ENCODE measurements around the gene CSRNP3.

The CSRNP3 gene, protein sequence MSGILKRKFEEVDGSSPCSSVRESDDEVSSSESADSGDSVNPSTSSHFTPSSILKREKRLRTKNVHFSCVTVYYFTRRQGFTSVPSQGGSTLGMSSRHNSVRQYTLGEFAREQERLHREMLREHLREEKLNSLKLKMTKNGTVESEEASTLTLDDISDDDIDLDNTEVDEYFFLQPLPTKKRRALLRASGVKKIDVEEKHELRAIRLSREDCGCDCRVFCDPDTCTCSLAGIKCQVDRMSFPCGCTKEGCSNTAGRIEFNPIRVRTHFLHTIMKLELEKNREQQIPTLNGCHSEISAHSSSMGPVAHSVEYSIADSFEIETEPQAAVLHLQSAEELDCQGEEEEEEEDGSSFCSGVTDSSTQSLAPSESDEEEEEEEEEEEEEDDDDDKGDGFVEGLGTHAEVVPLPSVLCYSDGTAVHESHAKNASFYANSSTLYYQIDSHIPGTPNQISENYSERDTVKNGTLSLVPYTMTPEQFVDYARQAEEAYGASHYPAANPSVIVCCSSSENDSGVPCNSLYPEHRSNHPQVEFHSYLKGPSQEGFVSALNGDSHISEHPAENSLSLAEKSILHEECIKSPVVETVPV

GRCh38 chr2:165469417-165469816 lies at the start of gene CSRNP3:
TSS of gene CSRNP3 (plus strand) at chr2:165469698. CDS start at chr2:165595066, 125,368 bp downstream.
- DNase-seq (ENCODE audit: low read depth): peak; percentile 87

- DNase-seq (ENCODE audit: low read depth): no peak
Measured at GRCh38 chr2:165420231-165420630, 49.3 kb upstream of the CSRNP3 start.

- no peak for DNase-seq (ENCODE audit: low read depth)
Measured at GRCh38 chr2:165423081-165423480, 46.4 kb upstream of the CSRNP3 start.

DNA sequence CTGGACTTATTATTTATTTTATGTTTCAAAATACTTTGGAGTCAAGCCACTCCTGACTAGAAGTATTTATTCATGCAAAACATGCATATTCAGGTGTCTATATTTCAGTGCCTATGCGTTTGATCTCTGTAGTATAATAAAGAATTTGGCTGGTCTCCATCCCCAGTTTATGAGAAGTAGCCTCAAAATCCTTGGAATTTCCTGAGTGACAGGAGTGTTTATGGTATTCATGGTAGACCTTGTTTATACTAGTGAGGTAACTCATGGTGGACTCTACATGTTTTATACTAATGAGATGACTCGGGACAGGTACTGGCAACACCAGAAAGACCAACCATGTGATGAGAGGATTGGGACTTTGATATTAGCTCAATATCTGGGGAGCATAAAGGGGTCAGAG lies 43.9 kb upstream of the CSRNP3 start:
- peak; percentile 9 for DNase-seq (ENCODE audit: low read depth)

DNA sequence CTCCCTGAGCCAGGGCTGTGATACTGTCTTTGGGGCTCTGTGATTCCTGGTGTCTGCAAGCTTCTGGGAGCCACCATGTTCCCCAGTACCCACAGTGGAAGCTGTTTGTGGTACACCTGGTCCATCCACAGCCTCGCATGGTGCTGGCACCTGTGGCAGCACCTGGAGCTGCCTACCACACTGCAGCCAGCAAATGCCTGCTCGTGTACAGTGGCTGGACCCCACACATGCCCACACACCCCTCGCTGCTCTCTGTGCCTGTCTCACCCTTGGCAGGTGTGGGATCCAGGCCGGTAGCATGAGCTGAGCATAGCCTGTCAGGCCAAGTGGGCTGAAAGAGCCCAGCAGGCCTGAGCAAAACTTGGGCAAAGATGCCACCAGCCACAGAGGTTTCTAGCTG lies 41.8 kb upstream of the CSRNP3 start:
- DNase-seq (ENCODE audit: low read depth): no peak

DNA sequence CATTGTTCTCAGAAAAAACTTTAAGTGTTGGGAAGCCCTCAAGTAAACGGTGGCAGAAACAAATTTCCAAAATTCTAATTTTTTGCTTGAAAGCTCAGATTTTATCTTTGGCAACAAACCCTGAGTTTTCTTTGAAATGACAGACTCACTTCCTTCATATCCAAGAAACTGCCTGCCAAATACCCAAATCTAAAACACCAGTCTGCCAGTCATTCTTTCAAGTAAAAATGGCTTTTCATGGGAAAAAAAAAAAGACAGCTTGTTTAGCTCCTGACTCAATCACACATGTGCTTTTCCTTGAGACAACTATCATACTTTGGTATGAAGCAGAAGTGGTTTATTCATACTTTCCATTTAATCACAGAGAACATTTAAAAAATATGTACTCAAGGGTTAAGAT lies 40.6 kb upstream of the CSRNP3 start:
- DNase-seq (ENCODE audit: low read depth): peak; percentile 11

- DNase-seq (ENCODE audit: low read depth): no peak
Measured at GRCh38 chr2:165431014-165431413, 38.5 kb upstream of the CSRNP3 start.

- no peak for DNase-seq (ENCODE audit: low read depth)
Measured at GRCh38 chr2:165432234-165432966, 37.1 kb upstream of the CSRNP3 start.

DNA sequence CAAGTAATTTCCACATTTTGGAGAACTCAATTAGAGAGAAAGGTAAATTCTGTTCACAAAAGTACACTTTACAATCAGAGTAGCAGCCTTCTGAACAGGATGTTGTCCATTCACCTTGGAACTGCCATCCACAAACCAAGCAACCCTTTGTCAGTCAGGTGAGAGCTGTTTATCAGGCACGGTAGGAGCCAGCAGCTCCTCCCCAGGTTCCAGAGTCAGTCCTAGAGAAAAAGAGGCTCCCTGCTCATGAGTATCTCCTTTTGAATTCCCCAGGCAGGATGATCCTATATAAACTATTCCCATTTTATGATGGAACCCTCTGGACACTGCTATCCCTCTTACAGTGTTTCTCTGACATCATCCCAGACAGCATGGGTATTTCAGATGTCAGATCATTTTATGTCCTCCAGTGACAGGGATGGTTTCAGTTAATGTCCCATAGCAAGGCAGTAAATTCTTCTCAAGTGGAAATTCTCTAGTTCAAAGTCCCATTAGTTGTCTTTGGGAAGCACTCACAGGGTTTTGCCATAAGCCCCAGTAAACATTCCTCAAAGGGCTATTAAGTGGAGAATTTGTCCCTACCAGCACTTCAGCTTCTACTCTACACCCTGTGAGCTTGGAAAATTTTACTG lies 34.5 kb upstream of the CSRNP3 start:
- no peak for DNase-seq (ENCODE audit: low read depth)

DNA sequence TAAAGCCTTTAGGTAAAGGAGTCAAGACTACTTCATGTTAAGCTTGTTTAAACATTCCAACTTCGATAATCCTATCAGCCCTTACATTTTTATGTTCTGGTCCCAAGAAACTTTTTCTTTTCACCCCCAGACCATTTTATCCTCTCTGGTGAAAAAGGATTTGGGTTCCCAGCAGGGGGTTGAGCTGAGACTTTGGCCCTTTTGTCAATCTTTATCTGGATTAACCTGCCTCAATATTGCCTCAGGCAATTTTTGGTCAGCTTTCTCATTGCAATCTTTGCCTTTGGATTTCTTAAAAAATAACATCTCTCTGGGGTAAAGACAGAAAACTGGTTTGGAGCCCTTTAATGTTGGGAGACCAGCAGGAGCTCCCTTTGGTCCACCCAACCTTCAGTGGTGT lies 33.9 kb upstream of the CSRNP3 start:
- DNase-seq (ENCODE audit: low read depth): no peak

DNA sequence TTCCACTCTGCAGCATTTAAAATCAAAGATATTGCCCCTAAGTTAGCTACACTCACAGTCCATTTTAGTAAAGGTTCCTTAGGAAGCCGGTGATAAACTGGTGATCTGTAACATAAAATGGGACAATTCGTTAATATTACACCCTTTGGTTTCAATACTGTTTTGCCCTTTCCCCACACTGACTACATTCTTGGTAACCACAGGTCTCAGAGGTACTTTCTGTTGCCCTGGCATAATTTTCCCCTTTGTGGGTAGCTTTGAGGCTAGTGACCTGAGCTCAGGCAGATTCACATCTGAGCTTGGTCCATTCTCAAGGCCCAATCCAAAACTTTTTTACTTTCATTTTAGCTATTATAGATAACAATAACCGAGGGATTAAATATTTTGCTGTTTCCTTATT lies 32.9 kb upstream of the CSRNP3 start:
- no peak for DNase-seq (ENCODE audit: low read depth)

DNA sequence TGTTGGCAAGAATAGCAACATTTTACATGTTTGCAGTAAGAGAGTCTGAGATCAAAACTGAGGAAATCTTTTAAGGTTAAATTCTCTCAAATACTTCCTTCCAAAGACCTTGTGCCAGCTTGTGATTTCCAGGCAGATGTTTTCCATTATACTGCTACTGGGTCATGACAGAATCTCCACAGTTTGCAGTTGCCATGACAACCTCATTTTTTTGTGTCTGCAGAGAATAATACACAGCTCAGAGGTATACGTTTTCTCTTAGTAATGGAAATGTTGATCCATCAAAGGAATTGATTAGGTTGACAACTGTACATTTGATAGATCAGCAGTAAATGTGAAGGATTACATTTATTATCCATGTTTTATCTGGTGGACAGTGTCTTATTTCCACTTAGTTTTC lies 29.1 kb upstream of the CSRNP3 start:
- DNase-seq (ENCODE audit: low read depth): peak; percentile 12

DNA sequence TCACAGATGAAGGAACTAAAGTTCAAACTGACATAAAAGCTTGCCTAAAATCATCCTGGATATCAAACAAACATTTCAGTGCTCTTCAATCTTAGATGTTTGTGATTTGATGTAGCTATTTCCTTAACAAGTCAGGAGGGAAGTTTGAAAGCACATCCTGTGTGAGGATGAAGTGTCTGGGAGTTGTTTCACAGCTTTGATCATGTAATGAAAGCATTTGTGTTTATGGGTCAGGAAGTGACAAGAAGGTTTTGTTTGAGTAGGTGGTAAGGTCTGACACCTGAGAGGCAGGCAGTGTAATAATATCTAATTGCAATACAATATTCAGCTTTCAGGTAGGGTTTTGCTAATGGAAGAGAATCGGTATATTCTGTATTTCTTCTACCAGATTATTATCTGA lies 26.0 kb upstream of the CSRNP3 start:
- DNase-seq (ENCODE audit: low read depth): no peak

DNA sequence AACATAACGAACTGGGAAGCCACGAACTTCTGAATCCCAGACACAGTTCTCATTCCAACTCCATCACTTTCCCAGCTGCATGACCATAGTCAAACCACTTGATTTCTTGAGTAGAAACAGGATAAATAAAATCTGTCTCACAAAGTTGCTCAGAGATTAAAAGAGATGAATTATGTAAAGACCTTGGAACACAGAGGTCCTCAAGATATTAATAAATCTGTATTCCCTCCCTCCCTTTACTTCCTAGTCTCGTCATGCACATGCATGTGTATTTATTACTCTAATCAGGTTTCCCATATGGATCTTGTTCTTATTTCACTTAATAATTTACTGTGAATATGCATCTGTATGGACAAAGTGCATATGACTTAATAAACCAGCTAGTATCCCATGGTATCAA lies 21.1 kb upstream of the CSRNP3 start:
- DNase-seq (ENCODE audit: low read depth): no peak

DNA sequence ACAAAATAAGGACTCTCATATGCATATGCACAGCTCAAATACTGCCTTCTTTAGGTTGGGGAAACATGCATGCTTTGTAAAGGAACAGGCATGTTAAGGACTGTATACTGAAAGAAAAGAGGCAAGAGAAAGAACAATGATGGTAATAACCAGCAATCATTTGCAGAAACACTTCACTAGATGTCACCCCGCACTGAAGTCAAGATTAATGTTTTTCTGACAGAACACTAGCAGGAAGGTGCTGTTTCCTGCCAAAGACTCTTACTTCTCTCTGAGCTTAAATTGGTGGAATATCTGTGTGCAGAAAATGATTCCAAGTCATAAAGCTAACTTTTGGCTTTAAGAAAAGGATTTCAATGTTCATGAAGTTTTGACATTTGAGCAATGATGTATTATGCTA lies 19.3 kb upstream of the CSRNP3 start:
- no peak for DNase-seq (ENCODE audit: low read depth)

GRCh38 chr2:165452327-165452726 lies 17.2 kb upstream of the CSRNP3 start:
- DNase-seq (ENCODE audit: low read depth): no peak

GRCh38 chr2:165453561-165454094 lies 15.9 kb upstream of the CSRNP3 start:
- DNase-seq (ENCODE audit: low read depth): no peak

DNA sequence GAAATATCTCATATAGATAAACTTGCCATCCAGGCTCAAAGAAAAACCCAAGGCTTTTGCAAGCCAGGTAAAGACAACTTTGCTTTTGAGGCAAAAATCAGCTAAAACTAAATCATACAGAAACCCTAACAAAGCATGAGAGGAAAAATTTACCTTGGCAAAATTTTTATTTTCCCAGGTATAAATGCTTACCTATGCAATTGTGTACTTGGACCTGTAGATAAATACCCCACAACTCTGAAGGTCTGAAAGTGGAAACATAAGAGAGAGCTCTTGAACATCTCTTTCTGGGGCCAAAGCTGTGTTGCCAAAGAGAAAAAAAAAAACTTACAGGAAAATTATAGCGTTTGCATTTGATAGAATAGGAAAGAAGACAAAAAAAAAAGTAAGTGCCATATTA lies 14.6 kb upstream of the CSRNP3 start:
- no peak for DNase-seq (ENCODE audit: low read depth)

DNA sequence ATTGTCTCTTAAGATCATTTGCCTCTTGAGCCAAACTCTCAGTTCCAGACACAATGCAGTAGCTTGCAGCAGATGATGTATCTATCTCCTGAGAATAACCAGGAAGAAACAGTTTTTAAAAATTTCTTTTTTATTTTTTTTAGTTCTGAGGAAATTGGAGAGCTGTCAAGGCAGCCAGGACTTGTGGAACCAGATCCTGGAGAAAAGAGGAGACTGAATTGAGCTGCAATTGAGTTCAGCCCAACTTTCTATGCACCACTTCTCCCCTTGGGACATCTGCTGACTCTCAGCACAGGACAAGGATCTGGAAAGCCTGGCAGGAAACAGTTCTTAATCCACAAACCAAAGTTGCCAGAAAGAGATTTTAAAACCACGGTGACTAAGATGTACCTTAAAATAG lies 13.5 kb upstream of the CSRNP3 start:
- DNase-seq (ENCODE audit: low read depth): no peak

- no peak for DNase-seq (ENCODE audit: low read depth)
Measured at GRCh38 chr2:165462443-165462842, 7.1 kb upstream of the CSRNP3 start.

DNA sequence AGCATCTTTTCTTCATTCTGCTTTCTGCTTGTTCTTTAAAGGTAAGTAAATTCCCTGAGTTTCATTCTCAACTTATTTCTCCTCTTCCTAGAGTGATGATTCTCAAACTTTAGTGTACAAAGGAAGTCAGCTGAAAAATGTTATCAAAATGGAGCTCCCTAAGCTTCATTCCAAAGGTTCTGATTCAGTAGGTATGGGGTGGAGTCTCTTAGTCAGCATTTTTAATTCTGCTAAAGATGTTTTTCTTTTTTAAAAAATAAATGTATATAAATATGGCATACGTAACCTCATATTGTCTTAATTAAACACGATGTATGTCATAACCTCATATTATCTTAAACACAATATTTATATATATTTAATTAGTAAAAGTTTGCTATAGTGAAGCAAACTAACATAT lies 3.1 kb upstream of the CSRNP3 start:
- DNase-seq (ENCODE audit: low read depth): no peak

GRCh38 chr2:165467921-165468320 lies 1.6 kb upstream of the CSRNP3 start:
- no peak for DNase-seq (ENCODE audit: low read depth)

Data from iris pigment epithelial cell (primary cell).